Measurements from ENCODE around the gene ABCG8.

DNA sequence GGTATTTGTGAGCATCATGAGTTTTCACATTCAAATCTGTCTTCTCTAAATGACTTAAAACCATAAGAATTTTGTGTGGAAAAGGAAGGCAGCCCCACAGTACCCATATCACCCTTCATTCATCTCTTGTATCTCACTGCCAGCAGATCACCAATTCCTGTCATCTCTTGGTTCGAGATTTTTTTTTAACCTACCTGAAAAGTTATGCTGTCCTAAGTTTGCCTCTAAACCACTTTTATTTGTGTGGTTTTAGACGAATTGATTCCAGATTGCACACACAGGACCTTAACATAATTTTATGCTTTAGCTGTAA lies 32.1 kb upstream of the ABCG8 start:
- no peak for TF ChIP-seq EZH2 (IDR thresholded peaks at IDR 0.05; ENCODE audit: borderline replicate concordance, low read depth, low read length, severe bottlenecking)
- TF ChIP-seq, protein P1, sequence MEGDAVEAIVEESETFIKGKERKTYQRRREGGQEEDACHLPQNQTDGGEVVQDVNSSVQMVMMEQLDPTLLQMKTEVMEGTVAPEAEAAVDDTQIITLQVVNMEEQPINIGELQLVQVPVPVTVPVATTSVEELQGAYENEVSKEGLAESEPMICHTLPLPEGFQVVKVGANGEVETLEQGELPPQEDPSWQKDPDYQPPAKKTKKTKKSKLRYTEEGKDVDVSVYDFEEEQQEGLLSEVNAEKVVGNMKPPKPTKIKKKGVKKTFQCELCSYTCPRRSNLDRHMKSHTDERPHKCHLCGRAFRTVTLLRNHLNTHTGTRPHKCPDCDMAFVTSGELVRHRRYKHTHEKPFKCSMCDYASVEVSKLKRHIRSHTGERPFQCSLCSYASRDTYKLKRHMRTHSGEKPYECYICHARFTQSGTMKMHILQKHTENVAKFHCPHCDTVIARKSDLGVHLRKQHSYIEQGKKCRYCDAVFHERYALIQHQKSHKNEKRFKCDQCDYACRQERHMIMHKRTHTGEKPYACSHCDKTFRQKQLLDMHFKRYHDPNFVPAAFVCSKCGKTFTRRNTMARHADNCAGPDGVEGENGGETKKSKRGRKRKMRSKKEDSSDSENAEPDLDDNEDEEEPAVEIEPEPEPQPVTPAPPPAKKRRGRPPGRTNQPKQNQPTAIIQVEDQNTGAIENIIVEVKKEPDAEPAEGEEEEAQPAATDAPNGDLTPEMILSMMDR (IDR thresholded peaks at IDR 0.05; ENCODE audit: borderline replicate concordance, extremely low read depth, low read length, poor library complexity, severe bottlenecking), result no peak

All from DND-41 (cell line).